Jurkat, Clone E6-1 (cell line): ENCODE results near the gene AMZ1.

Experiments
- DNase-seq: peaks from one replicate; pipeline ENCODE4 v3.0.0-alpha.2; 2011; ENCODE audit warnings: low read depth, low spot score
- H3K4me3 ChIP-seq: 2 replicates; pipeline ENCODE4 v1.5.1; 2011; ENCODE audit warnings: mild to moderate bottlenecking, low read length, control low read depth, moderate library complexity

Gene AMZ1

GRCh38 chr7:2649991-2650390 is 38.0 kb upstream of the AMZ1 start:
- no peak for DNase-seq

GRCh38 chr7:2650451-2650850 is 37.6 kb upstream of the AMZ1 start:
- no peak for DNase-seq
- H3K4me3 ChIP-seq, result no peak overlapping the region

More at GRCh38 chr7:2649991-2650390, 38.0 kb upstream of the AMZ1 start:
- H3K4me3 ChIP-seq, result no peak overlapping the region

- no peak overlapping the region for H3K4me3 ChIP-seq
- no peak for DNase-seq
Observed at GRCh38 chr7:2651336-2651735, 36.7 kb upstream of the AMZ1 start.

GRCh38 chr7:2651847-2652735 is 35.9 kb upstream of the AMZ1 start:
- no peak overlapping the region for H3K4me3 ChIP-seq
- DNase-seq, result no peak

- no peak overlapping the region for H3K4me3 ChIP-seq
- no peak for DNase-seq
Observed at GRCh38 chr7:2652736-2653060, 35.3 kb upstream of the AMZ1 start.

GRCh38 chr7:2654059-2654458 is 33.9 kb upstream of the AMZ1 start:
- no peak overlapping the region for H3K4me3 ChIP-seq

GRCh38 chr7:2655870-2656614 is 32.0 kb upstream of the AMZ1 start:
- H3K4me3 ChIP-seq, result no peak overlapping the region
- no peak for DNase-seq

More at GRCh38 chr7:2654059-2654458, 33.9 kb upstream of the AMZ1 start:
- no peak for DNase-seq

GRCh38 chr7:2657208-2657607 is 30.8 kb upstream of the AMZ1 start:
- no peak for DNase-seq
- H3K4me3 ChIP-seq, result no peak overlapping the region

- no peak for DNase-seq
- no peak overlapping the region for H3K4me3 ChIP-seq
Observed at GRCh38 chr7:2657920-2658671, 29.9 kb upstream of the AMZ1 start.

GRCh38 chr7:2658941-2659340 is 29.1 kb upstream of the AMZ1 start:
- H3K4me3 ChIP-seq, result no peak overlapping the region
- no peak for DNase-seq

- no peak overlapping the region for H3K4me3 ChIP-seq
- no peak for DNase-seq
Observed at GRCh38 chr7:2659556-2660358, 28.2 kb upstream of the AMZ1 start.

- DNase-seq, result no peak
- H3K4me3 ChIP-seq, result no peak overlapping the region
Observed at GRCh38 chr7:2660359-2661095, 27.5 kb upstream of the AMZ1 start.

GRCh38 chr7:2661096-2661449 is 26.9 kb upstream of the AMZ1 start:
- H3K4me3 ChIP-seq, result no peak overlapping the region
- no peak for DNase-seq

GRCh38 chr7:2661602-2662272 is 26.3 kb upstream of the AMZ1 start:
- no peak for DNase-seq

GRCh38 chr7:2662273-2663120 is 25.5 kb upstream of the AMZ1 start:
- no peak for DNase-seq
- no peak overlapping the region for H3K4me3 ChIP-seq

More at GRCh38 chr7:2661602-2662272, 26.3 kb upstream of the AMZ1 start:
- no peak overlapping the region for H3K4me3 ChIP-seq

GRCh38 chr7:2663121-2663886 is 24.7 kb upstream of the AMZ1 start:
- no peak for DNase-seq
- H3K4me3 ChIP-seq, result no peak overlapping the region
